DND-41 (cell line): ENCODE data around the gene SCLT1.

Experiments
- CTCF ChIP-seq: IDR thresholded peaks from 2 replicates; pipeline ENCODE4 v1.5.1; 2012; ENCODE audit warnings: borderline replicate concordance, low read length, moderate library complexity, mild to moderate bottlenecking; ENCODE audit not compliant: poor library complexity, severe bottlenecking; ENCODE audit errors: extremely low read depth
- EZH2 ChIP-seq: IDR thresholded peaks from 3 replicates; pipeline ENCODE4 v1.6.1; 2012; ENCODE audit warnings: borderline replicate concordance, low read depth, mild to moderate bottlenecking, moderate library complexity, low read length, inconsistent platforms; ENCODE audit not compliant: severe bottlenecking

GRCh38 chr4:128942607-128943006 lies 150.7 kb downstream of the SCLT1 start:
- TF ChIP-seq CTCF (no peak), EZH2 (no peak)
